ENCODE measurements around the gene GRIN3B. TPM values are rescaled to one million over a fixed set of nuclear protein-coding genes. Genes with fewer than 3 reads are reported as not detected.

Gene GRIN3B
- total RNA-seq, 4 donors from 2014 or later = 0.48 TPM; not detected in 3

GRCh38 chr19:1054102-1055027 lies 54.1 kb downstream of the GRIN3B start:
- H3K27ac ChIP-seq = no peak overlapping the region
- H3K9me3 ChIP-seq = peaks cover 0 to 26% of the 10 kb centered on the region in 2 donors
- no peaks in the 10 kb centered on the region for H3K27me3 ChIP-seq
- DNase-seq = no peak
- no peaks in the 10 kb centered on the region for H3K4me1 ChIP-seq
- intact Hi-C loops (cut with DNase I; ENCODE audit: low total_unique reads) = no loop called here
- no peak for TF ChIP-seq CTCF (IDR thresholded peaks at IDR 0.05)
- no peak for TF ChIP-seq POLR2A (IDR thresholded peaks at IDR 0.05)
- H3K4me3 ChIP-seq = no peak overlapping the region
- H3K36me3 ChIP-seq = no peaks in the 10 kb centered on the region

- no peak overlapping the region for H3K4me3 ChIP-seq
- DNase-seq = no peak
- H3K4me1 ChIP-seq = no peaks in the 10 kb centered on the region
- no peak for TF ChIP-seq POLR2A (IDR thresholded peaks at IDR 0.05)
- no peak for TF ChIP-seq CTCF (IDR thresholded peaks at IDR 0.05)
- H3K27ac ChIP-seq = no peak overlapping the region
- intact Hi-C loops (cut with DNase I; ENCODE audit: low total_unique reads) = no loop called here
- peaks cover 0 to 32% of the 10 kb centered on the region in 2 donors for H3K9me3 ChIP-seq
- H3K27me3 ChIP-seq = no peaks in the 10 kb centered on the region
- H3K36me3 ChIP-seq = no peaks in the 10 kb centered on the region
Observed at GRCh38 chr19:1055028-1055425, 54.8 kb downstream of the GRIN3B start.

GRCh38 chr19:1055886-1056620 lies 55.8 kb downstream of the GRIN3B start:
- Histone ChIP-seq H3K4me1 (no peaks in the 10 kb centered on the region), H3K36me3 (no peaks in the 10 kb centered on the region), H3K4me3 (no peak overlapping the region), H3K27me3 (no peaks in the 10 kb centered on the region), H3K9me3 (peaks cover 0 to 33% of the 10 kb centered on the region in 2 donors), H3K27ac (no peak overlapping the region)
- TF ChIP-seq CTCF (IDR thresholded peaks at IDR 0.05) (no peak), POLR2A (IDR thresholded peaks at IDR 0.05) (no peak)
- no peak for DNase-seq
- intact Hi-C loops (cut with DNase I; ENCODE audit: low total_unique reads) = no loop called here

GRCh38 chr19:1057176-1057855 lies 57.1 kb downstream of the GRIN3B start:
- intact Hi-C loops (cut with DNase I; ENCODE audit: low total_unique reads) = no loop called here
- H3K27me3 ChIP-seq = no peaks in the 10 kb centered on the region

More at GRCh38 chr19:1057176-1057855, 57.1 kb downstream of the GRIN3B start:
- Histone ChIP-seq H3K4me1 (no peaks in the 10 kb centered on the region), H3K27ac (no peak overlapping the region), H3K36me3 (no peaks in the 10 kb centered on the region), H3K4me3 (no peak overlapping the region), H3K9me3 (peaks cover 0 to 33% of the 10 kb centered on the region in 2 donors)
- no peak for TF ChIP-seq CTCF (IDR thresholded peaks at IDR 0.05)
- TF ChIP-seq POLR2A (IDR thresholded peaks at IDR 0.05) = no peak
- no peak for DNase-seq

All from uterus (tissue), 4 donors.